Cardiac muscle cell (in vitro differentiated cells and primary cell): ENCODE data around the gene OR3A2. TPM values are rescaled to one million over a fixed set of nuclear protein-coding genes. Genes with fewer than 3 reads are reported as not detected.
"Not testable (repeated sequence)": the region's sequence is repeated elsewhere in the genome, so short reads cannot be mapped to it uniquely, and the experiment has no call there.

Experiments used
- DNase-seq, 2 donors: peaks; one replicate each; pipeline versions ENCODE4 v3.0.0 to v3.0.0-alpha.2; 2010 to 2017; ENCODE audit warnings: low read depth in 1 of 2, low spot score in 1 of 2
- H3K27ac ChIP-seq: fragments of 200-600 bp; sonication (generic); 2 replicates; pipeline ENCODE4 v1.5.1; 2016
- H3K27me3 ChIP-seq: fragments of 200-600 bp; sonication (generic); 2 replicates; pipeline ENCODE4 v1.6.0; 2016; ENCODE audit warnings: control low read depth
- H3K36me3 ChIP-seq: fragments of 200-600 bp; sonication (generic); 2 replicates; pipeline ENCODE4 v1.5.1; 2016; ENCODE audit warnings: control low read depth
- H3K4me1 ChIP-seq: fragments of 200-600 bp; sonication (generic); 2 replicates; pipeline ENCODE4 v1.8.1; 2017; ENCODE audit warnings: low read depth, mild to moderate bottlenecking, mixed run types
- H3K4me3 ChIP-seq: fragments of 200-600 bp; sonication (generic); 2 replicates; pipeline ENCODE4 v1.5.1; 2016; ENCODE audit warnings: mild to moderate bottlenecking
- H3K9me3 ChIP-seq: fragments of 200-600 bp; sonication (generic); 2 replicates; pipeline ENCODE4 v1.5.1; 2017; ENCODE audit warnings: low read depth, mild to moderate bottlenecking, control low read depth
- polyA plus RNA-seq: library from polyadenylated mRNA; unstranded; fragments of >200 nt; fragmentation: Nextera tagmentation; extraction: Ambion mirVana; gene quantifications from 2 replicates; pipeline ENCODE4 v1.2.1, GENCODE V29; 2016
- total RNA-seq: library from RNA; depleted of rRNA; stranded (reverse); fragments of >200 nt; gene quantifications from 2 replicates; pipeline ENCODE4 v1.2.3, GENCODE V29; 2016
- TF ChIP-seq, protein P1 (sequence below): IDR thresholded peaks from 2 replicates; pipeline ENCODE4 v1.5.1; 2012; ENCODE audit warnings: low read depth, mild to moderate bottlenecking, low read length

The OR3A2 gene
- total and polyA plus RNA-seq, 2 experiments from 2014 or later, result not detected

- Histone ChIP-seq H3K27ac (no peak overlapping the region), H3K27me3 (no peaks in the 10 kb centered on the region), H3K36me3 (no peaks in the 10 kb centered on the region), H3K4me3 (no peak overlapping the region), H3K4me1 (no peaks in the 10 kb centered on the region), H3K9me3 (no peaks in the 10 kb centered on the region)
- no peak for DNase-seq
- TF ChIP-seq, protein P1, sequence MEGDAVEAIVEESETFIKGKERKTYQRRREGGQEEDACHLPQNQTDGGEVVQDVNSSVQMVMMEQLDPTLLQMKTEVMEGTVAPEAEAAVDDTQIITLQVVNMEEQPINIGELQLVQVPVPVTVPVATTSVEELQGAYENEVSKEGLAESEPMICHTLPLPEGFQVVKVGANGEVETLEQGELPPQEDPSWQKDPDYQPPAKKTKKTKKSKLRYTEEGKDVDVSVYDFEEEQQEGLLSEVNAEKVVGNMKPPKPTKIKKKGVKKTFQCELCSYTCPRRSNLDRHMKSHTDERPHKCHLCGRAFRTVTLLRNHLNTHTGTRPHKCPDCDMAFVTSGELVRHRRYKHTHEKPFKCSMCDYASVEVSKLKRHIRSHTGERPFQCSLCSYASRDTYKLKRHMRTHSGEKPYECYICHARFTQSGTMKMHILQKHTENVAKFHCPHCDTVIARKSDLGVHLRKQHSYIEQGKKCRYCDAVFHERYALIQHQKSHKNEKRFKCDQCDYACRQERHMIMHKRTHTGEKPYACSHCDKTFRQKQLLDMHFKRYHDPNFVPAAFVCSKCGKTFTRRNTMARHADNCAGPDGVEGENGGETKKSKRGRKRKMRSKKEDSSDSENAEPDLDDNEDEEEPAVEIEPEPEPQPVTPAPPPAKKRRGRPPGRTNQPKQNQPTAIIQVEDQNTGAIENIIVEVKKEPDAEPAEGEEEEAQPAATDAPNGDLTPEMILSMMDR, result no peak
Measured at GRCh38 chr17:3381957-3382356, 4.2 kb downstream of the OR3A2 start.

DNA sequence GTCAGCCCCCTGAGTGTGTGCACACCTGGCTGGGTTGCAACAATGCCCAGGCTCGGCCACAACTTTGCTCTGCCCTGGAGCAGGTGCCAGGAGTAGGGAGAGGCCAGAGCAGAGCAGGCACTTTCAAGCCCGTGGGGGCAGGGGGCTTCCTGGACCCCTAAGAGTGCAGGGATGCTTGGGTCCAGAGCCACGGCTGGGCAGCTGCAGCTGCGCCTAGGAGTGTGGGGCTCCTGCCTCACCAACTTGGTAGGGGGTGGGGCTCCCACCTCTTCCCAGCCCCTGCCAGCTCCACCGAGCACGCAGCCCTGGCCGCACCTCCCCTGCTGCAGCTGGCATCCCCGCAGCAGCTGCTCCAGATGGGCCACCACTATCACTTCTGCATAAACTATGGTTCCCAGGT, 7.8 kb downstream of the OR3A2 start:
- no peaks in the 10 kb centered on the region for H3K36me3 ChIP-seq
- H3K27ac ChIP-seq, result no peak overlapping the region
- H3K27me3 ChIP-seq, result no peaks in the 10 kb centered on the region
- no peak for DNase-seq
- H3K4me3 ChIP-seq, result no peak overlapping the region
- no peaks in the 10 kb centered on the region for H3K4me1 ChIP-seq
- TF ChIP-seq, protein P1, result no peak
- H3K9me3 ChIP-seq, result no peaks in the 10 kb centered on the region

GRCh38 chr17:3371167-3371566, 14.9 kb downstream of the OR3A2 start:
- H3K4me1 ChIP-seq, DNase-seq, H3K4me3 ChIP-seq, H3K27me3 ChIP-seq, H3K9me3 ChIP-seq, H3K36me3 ChIP-seq, H3K27ac ChIP-seq: not testable (repeated sequence)

- H3K4me3 ChIP-seq, H3K27me3 ChIP-seq, H3K36me3 ChIP-seq, H3K27ac ChIP-seq, DNase-seq, H3K4me1 ChIP-seq, H3K9me3 ChIP-seq: not testable (repeated sequence)
Measured at GRCh38 chr17:3342782-3343181, 43.3 kb downstream of the OR3A2 start.

DNA sequence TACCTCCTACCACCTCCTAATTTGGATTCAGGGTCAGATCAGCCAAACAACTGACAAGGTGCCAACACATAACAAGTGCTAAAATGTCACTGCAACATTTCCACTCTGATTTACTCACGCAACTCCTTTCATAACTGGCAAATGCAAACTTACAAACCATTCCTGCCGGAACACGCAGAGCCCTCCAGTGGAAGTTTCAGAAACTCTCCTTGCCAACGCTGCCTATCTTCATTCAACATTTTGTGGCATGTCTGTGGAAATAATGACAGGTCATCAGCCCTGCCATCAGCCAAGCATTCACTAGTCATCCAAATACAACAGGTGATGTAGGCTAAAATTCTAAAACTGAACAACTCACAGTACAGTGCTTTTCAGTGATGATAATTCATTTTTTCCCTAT, 50.2 kb downstream of the OR3A2 start:
- Histone ChIP-seq H3K27ac (no peak overlapping the region), H3K36me3 (no peaks in the 10 kb centered on the region), H3K4me1 (no peaks in the 10 kb centered on the region), H3K4me3 (no peak overlapping the region), H3K9me3 (peaks cover 4% of the 10 kb centered on the region), H3K27me3 (no peaks in the 10 kb centered on the region)
- TF ChIP-seq, protein P1, result no peak
- no peak for DNase-seq

- Histone ChIP-seq H3K4me3 (no peak overlapping the region), H3K9me3 (peaks cover 2% of the 10 kb centered on the region), H3K4me1 (no peaks in the 10 kb centered on the region), H3K27me3 (no peaks in the 10 kb centered on the region), H3K27ac (no peak overlapping the region), H3K36me3 (no peaks in the 10 kb centered on the region)
- TF ChIP-seq, protein P1, result no peak
- DNase-seq, result peak in 1 of 2 donors; percentile 1
Measured at GRCh38 chr17:3318336-3318735, 67.8 kb downstream of the OR3A2 start.

DNA sequence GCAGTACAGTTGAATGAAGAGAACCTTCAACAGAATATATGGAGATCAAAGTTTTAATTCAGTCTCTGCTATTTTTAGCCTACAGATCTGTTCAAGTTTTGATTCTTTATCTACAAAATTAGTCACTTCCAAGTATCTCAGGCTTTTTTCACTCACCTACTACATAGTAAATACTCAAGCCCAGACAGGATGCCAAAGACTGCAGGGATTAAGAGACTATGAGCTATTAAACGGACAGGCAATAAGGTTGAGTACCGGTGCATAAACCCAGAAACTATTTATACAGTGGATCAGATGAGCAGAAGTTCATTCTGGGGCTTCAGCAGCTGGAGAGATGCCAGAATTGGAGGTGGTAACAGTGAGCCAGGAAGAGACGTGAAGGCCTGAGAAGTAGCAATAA, 69.3 kb downstream of the OR3A2 start:
- peaks cover 2% of the 10 kb centered on the region for H3K9me3 ChIP-seq
- H3K27me3 ChIP-seq, result no peaks in the 10 kb centered on the region

More for the DNA sequence above, 69.3 kb downstream of the OR3A2 start:
- Histone ChIP-seq H3K27ac (no peak overlapping the region), H3K36me3 (no peaks in the 10 kb centered on the region), H3K4me1 (no peaks in the 10 kb centered on the region), H3K4me3 (no peak overlapping the region)
- TF ChIP-seq, protein P1, result no peak
- DNase-seq, result no peak
